ENCODE measurements around the gene SLC6A11. TPM values are rescaled to one million over a fixed set of nuclear protein-coding genes. Genes with fewer than 3 reads are reported as not detected.

Gene SLC6A11
- total and polyA plus RNA-seq, 2 of the 8 experiments (the other 6 are each of a cell fraction or from before 2014, with no cell fraction given) = 0.78 to 1.5 TPM

- no peak overlapping the region for H2AFZ ChIP-seq (ENCODE audit: low read length)
- WGBS, 2 experiments (ENCODE audit: extremely low coverage in 1 of 2, insufficient coverage in 1 of 2, insufficient read length in 1 of 2, insufficient replicate concordance in 2 of 2, low coverage in 1 of 2, low lambda C conversion rate in 2 of 2, missing lambda C conversion rate in 1 of 2) = 90% methylated on average over 2 of the region's 2 CpGs; no CpG with 5 or more reads in 1 of the 2 experiments
- no peak overlapping the region for H2BK12ac ChIP-seq (ENCODE audit: low read depth, low read length)
- H3K18ac ChIP-seq (ENCODE audit: extremely low read depth, low read length) = no peak overlapping the region
- H3K27ac ChIP-seq (ENCODE audit: low read depth, low read length) = no peak overlapping the region
- no peak overlapping the region for H3K4ac ChIP-seq (replicated peaks; ENCODE audit: insufficient read length, low read depth, low read length)
- H2AK5ac ChIP-seq (ENCODE audit: low read depth, low read length) = no peak overlapping the region
- H3K23ac ChIP-seq (ENCODE audit: insufficient read length) = no peak overlapping the region
- H3K27me3 ChIP-seq (replicated peaks in 1 of 4; ENCODE audit: control insufficient read depth in 3 of 4, extremely low read depth in 1 of 4, insufficient read depth in 3 of 4, low read length in 3 of 4) = no peaks in the 10 kb centered on the region; a peak in 1 of 7 replicates
- H2BK15ac ChIP-seq (ENCODE audit: low read length) = no peak overlapping the region
- H3K23me2 ChIP-seq (ENCODE audit: low read depth, low read length) = no peaks in the 10 kb centered on the region
- no peaks in the 10 kb centered on the region for H4K20me1 ChIP-seq (replicated peaks in 1 of 2; ENCODE audit: control insufficient read depth in 1 of 2, insufficient read depth in 2 of 2, low read length in 2 of 2)
- H2BK120ac ChIP-seq (replicated peaks; ENCODE audit: low read depth, low read length) = no peak overlapping the region
- DNase-seq (ENCODE audit: low read depth in 1 of 2, low spot score in 2 of 2) (no peak), FAIRE-seq (no peak)
- H2BK20ac ChIP-seq (ENCODE audit: low read length) = no peak overlapping the region
- H2BK5ac ChIP-seq (ENCODE audit: low read depth, low read length) = no peak overlapping the region
- no peak overlapping the region for H3K4me2 ChIP-seq (ENCODE audit: insufficient read depth in 1 of 2, low read depth in 2 of 2, low read length in 2 of 2)
- ChIA-PET POLR2A (ENCODE audit: partially characterized antibody) (no interaction called here), CTCF (ENCODE audit: partially characterized antibody) (interaction anchor here (0.6 to 1.3 kb wide), 3 partner anchors 14 to 119 kb away, joined by 3 read pairs; no protein-coding TSS in a partner anchor)
- no peak overlapping the region for H4K8ac ChIP-seq (ENCODE audit: extremely low read depth, insufficient read depth, low read length)
- H3K9me3 ChIP-seq (ENCODE audit: insufficient read depth in 2 of 2, low read depth in 1 of 2, low read length in 1 of 2) = no peaks in the 10 kb centered on the region
- H3K14ac ChIP-seq (ENCODE audit: insufficient read length) = no peak overlapping the region
- H3K56ac ChIP-seq (replicated peaks; ENCODE audit: insufficient read length, low read depth, low read length) = no peak overlapping the region
- no peaks in the 10 kb centered on the region for H3K79me1 ChIP-seq (ENCODE audit: low read depth, low read length)
- no peaks in the 10 kb centered on the region for H3K79me2 ChIP-seq (ENCODE audit: control insufficient read depth in 1 of 2, insufficient read depth in 2 of 2, low read length in 2 of 2)
- no peak overlapping the region for H4K5ac ChIP-seq (ENCODE audit: insufficient read length, low read depth, low read length)
- no peak overlapping the region for H3K4me3 ChIP-seq (ENCODE audit: extremely low read depth in 1 of 4, insufficient read depth in 2 of 4, low read depth in 3 of 4, low read length in 4 of 4)
- no peaks in the 10 kb centered on the region for H3K36me3 ChIP-seq (ENCODE audit: control insufficient read depth in 2 of 4, insufficient read depth in 4 of 4, low read length in 3 of 4)
- no peak overlapping the region for H3K9ac ChIP-seq (replicated peaks in 1 of 4; ENCODE audit: extremely low read depth in 1 of 4, low read depth in 3 of 4, low read length in 3 of 4)
- no peaks in the 10 kb centered on the region for H3K4me1 ChIP-seq (replicated peaks in 1 of 4; ENCODE audit: control insufficient read depth in 3 of 4, insufficient read depth in 4 of 4, low read length in 3 of 4)
- H4K91ac ChIP-seq (replicated peaks; ENCODE audit: insufficient read length, low read length) = no peak overlapping the region
- TF ChIP-seq RNF2 (IDR thresholded peaks at IDR 0.05; ENCODE audit: borderline replicate concordance, low read depth, low read length, missing control alignments, poor library complexity, severe bottlenecking) (no peak), RBBP5 (IDR thresholded peaks at IDR 0.05; ENCODE audit: borderline replicate concordance, low read depth, low read length) (no peak), USF2 (IDR thresholded peaks at IDR 0.05; ENCODE audit: low read length) (no peak), EP300 (IDR thresholded peaks at IDR 0.05; ENCODE audit: borderline replicate concordance in 1 of 2, low read depth in 2 of 2, low read length in 2 of 2) (no peak), BRCA1 (IDR thresholded peaks at IDR 0.05; ENCODE audit: low read depth, low read length) (no peak), RAD21 (IDR thresholded peaks at IDR 0.05 in 1 of 2, conservative IDR thresholded peaks at IDR 0.05 in 1 of 2; ENCODE audit: low read depth in 2 of 2, low read length in 2 of 2) (no peak), GABPA (IDR thresholded peaks at IDR 0.05; ENCODE audit: borderline replicate concordance, insufficient read depth, low read length) (no peak), YY1 (IDR thresholded peaks at IDR 0.05; ENCODE audit: low read depth, low read length) (no peak), TAF1 (IDR thresholded peaks at IDR 0.05; ENCODE audit: low read depth, low read length) (no peak), JUND (IDR thresholded peaks at IDR 0.05; ENCODE audit: low read length) (no peak), EZH2 (IDR thresholded peaks at IDR 0.05; ENCODE audit: low read depth, low read length, severe bottlenecking) (no peak), JUN (IDR thresholded peaks at IDR 0.05; ENCODE audit: low read depth, low read length) (no peak), POU5F1 (IDR thresholded peaks at IDR 0.05; ENCODE audit: low read depth, low read length) (no peak), POLR2A (IDR thresholded peaks at IDR 0.05; ENCODE audit: control extremely low read depth in 1 of 2, low read depth in 2 of 2, low read length in 2 of 2) (no peak)
Observed at GRCh38 chr3:10823516-10823818, 7.4 kb downstream of the SLC6A11 start.

All from H1 (cell line).